PC-9 (cell line): ENCODE results near the gene HOMER2. TPM values are rescaled to one million over a fixed set of nuclear protein-coding genes. Genes with fewer than 3 reads are reported as not detected.
A peak's percentile ranks its signal among the peaks of the same experiment; 100 is the strongest.

ENCODE experiments used
- BruUV-seq: library from RNA; stranded (reverse); fragments of 400-500 nt; replicated peaks from 2 replicates; lab custom pipeline; 2021; lab: Mats Ljungman, UMichigan
- CTCF ChIA-PET: fragments of 300-600 bp; sonication (Branson Sonifier 250); formaldehyde crosslinking; loops from one replicate; lab custom pipeline; 2022; ENCODE audit warnings: antibody characterized with exemption; lab: Charles Lee
- POLR2A ChIA-PET: fragments of 300-600 bp; sonication (Branson Sonifier 250); formaldehyde crosslinking; loops from one replicate; lab custom pipeline; 2022; ENCODE audit warnings: antibody characterized with exemption; ENCODE audit not compliant: unreplicated experiment; lab: Charles Lee
- DNase-seq, 2 experiments: peaks; one replicate each; pipeline versions ENCODE4 v3.0.0 to v3.0.0-alpha.2; 2015 to 2022; ENCODE audit warnings: mixed read lengths in 1 of 2
- H2AFZ ChIP-seq: fragments of 200-600 bp; sonication (generic); 2 replicates; pipeline ENCODE4 v1.8.1; 2017; ENCODE audit warnings: antibody characterized with exemption
- H3F3A ChIP-seq: fragments of 200-600 bp; sonication (generic); 2 replicates; pipeline ENCODE4 v1.8.1; 2017; ENCODE audit warnings: antibody characterized with exemption, mild to moderate bottlenecking, low read depth; ENCODE audit not compliant: insufficient read depth
- H3K27ac ChIP-seq: fragments of 200-600 bp; sonication (generic); 2 replicates; pipeline ENCODE4 v1.6.1; 2016; ENCODE audit warnings: mixed run types
- H3K27me3 ChIP-seq: fragments of 200-600 bp; sonication (generic); 2 replicates; pipeline ENCODE4 v1.6.1; 2016; ENCODE audit warnings: low read depth, mixed run types; ENCODE audit not compliant: insufficient read depth
- H3K36me3 ChIP-seq: fragments of 200-600 bp; sonication (generic); 2 replicates; pipeline ENCODE4 v1.6.1; 2016; ENCODE audit warnings: low read depth, mixed run types
- H3K4me1 ChIP-seq: fragments of 200-600 bp; sonication (generic); replicated peaks from 2 replicates; pipeline ENCODE4 v1.6.1; 2016; ENCODE audit warnings: mixed run types; ENCODE audit not compliant: insufficient read depth
- H3K4me2 ChIP-seq: fragments of 200-600 bp; sonication (generic); 2 replicates; pipeline ENCODE4 v1.6.1; 2017; ENCODE audit warnings: mixed run types
- H3K4me3 ChIP-seq: fragments of 200-600 bp; sonication (generic); 2 replicates; pipeline ENCODE4 v1.6.1; 2016; ENCODE audit warnings: mixed run types
- H3K79me2 ChIP-seq: fragments of 200-600 bp; sonication (generic); 2 replicates; pipeline ENCODE4 v1.6.1; 2017; ENCODE audit warnings: low read depth, mixed run types
- H3K9me2 ChIP-seq: fragments of 200-600 bp; sonication (generic); 2 replicates; pipeline ENCODE4 v1.8.1; 2017; ENCODE audit warnings: mild to moderate bottlenecking; ENCODE audit not compliant: insufficient read depth
- H3K9me3 ChIP-seq: fragments of 200-600 bp; sonication (generic); 2 replicates; pipeline ENCODE4 v1.8.1; 2016; ENCODE audit warnings: low read depth; ENCODE audit not compliant: insufficient read depth
- H4K20me1 ChIP-seq: fragments of 200-600 bp; sonication (generic); 2 replicates; pipeline ENCODE4 v1.8.1; 2017; ENCODE audit not compliant: insufficient read depth
- CTCF ChIP-seq: fragments of 200-600 bp; sonication (generic); conservative IDR thresholded peaks from 2 replicates; pipeline ENCODE4 v1.6.1; 2017; ENCODE audit warnings: mixed run types, antibody characterized with exemption, mild to moderate bottlenecking, moderate library complexity
- EZH2 ChIP-seq: fragments of 200-600 bp; sonication (generic); IDR thresholded peaks from 2 replicates; pipeline ENCODE4 v1.8.0; 2017; ENCODE audit warnings: antibody characterized with exemption, low read depth
- intact Hi-C: fragments of 100-400 bp; cut with micrococcal nuclease; formaldehyde crosslinking; loops from one replicate; pipeline ENCODE4 v1.10.0; 2022; ENCODE audit not compliant: unreplicated experiment
- total RNA-seq: library from RNA; stranded (reverse); gene quantifications from 2 replicates; pipeline ENCODE4 v1.2.3, GENCODE V29; 2021

The HOMER2 gene
- total RNA-seq, 1 experiment from 2014 or later = 15.1 TPM

GRCh38 chr15:82986442-82986780 is 33.9 kb upstream of the HOMER2 start:
- no peaks in the 10 kb centered on the region for H3K9me3 ChIP-seq
- no TSS peak for BruUV-seq
- peak overlapping the region; percentile 78 for H3K4me2 ChIP-seq
- peak overlapping the region; percentile 93 for H2AFZ ChIP-seq
- TF ChIP-seq CTCF = no peak
- TF ChIP-seq EZH2 = no peak
- 0 out of 2 replicates have a peak, but pooled peaks cover 8% of the 10 kb centered on the region for H3F3A ChIP-seq
- peaks cover 18% of the 10 kb centered on the region for H3K79me2 ChIP-seq
- ChIA-PET POLR2A (interaction anchor here (0.6 kb wide), 2 partner anchors 219 to 236 kb away, joined by 3 read pairs; no protein-coding TSS in a partner anchor), CTCF (interaction anchor here (0.6 to 1.2 kb wide), 2 partner anchors 25 to 262 kb away, joined by 3 to 4 read pairs; partner anchors contain the start of gene C15orf40)
- intact Hi-C loops = loop anchor here (5.0 kb wide), 1 partner anchor 139 kb away; no protein-coding TSS in a partner anchor
- no peaks in the 10 kb centered on the region for H3K9me2 ChIP-seq
- peaks cover 13% of the 10 kb centered on the region for H3K4me1 ChIP-seq
- H4K20me1 ChIP-seq = peaks cover 4% of the 10 kb centered on the region; the same call in 1 of the 2 replicates
- no peak for DNase-seq
- no peaks in the 10 kb centered on the region for H3K27me3 ChIP-seq
- H3K4me3 ChIP-seq = peak overlapping the region; percentile 84
- no peak overlapping the region for H3K27ac ChIP-seq
- H3K36me3 ChIP-seq = no peaks in the 10 kb centered on the region; the same call in 1 of the 2 replicates

- peak; percentile 85 to 88 for DNase-seq
- intact Hi-C loops = loop anchor here (5.0 kb wide), 1 partner anchor 139 kb away; no protein-coding TSS in a partner anchor
- Histone ChIP-seq H3F3A (0 out of 2 replicates have a peak, but pooled peaks cover 8% of the 10 kb centered on the region), H3K4me3 (peak within 1 kb of the TSS; percentile 84), H3K9me2 (no peaks in the 10 kb centered on the region), H3K36me3 (no peaks in the 10 kb centered on the region; the same call in 1 of the 2 replicates), H3K27ac (0 out of 2 replicates have a peak within 1 kb of the TSS, but pooled peaks have one; percentile 22), H2AFZ (peak within 1 kb of the TSS; percentile 93), H3K4me2 (peak within 1 kb of the TSS; percentile 78), H4K20me1 (peaks cover 4% of the 10 kb centered on the region; the same call in 1 of the 2 replicates), H3K4me1 (peaks cover 13% of the 10 kb centered on the region), H3K79me2 (peaks cover 18% of the 10 kb centered on the region), H3K9me3 (no peaks in the 10 kb centered on the region), H3K27me3 (no peaks in the 10 kb centered on the region)
- TF ChIP-seq EZH2 (no peak), CTCF (no peak)
- no TSS peak for BruUV-seq
- CTCF ChIA-PET = interaction anchor here (0.6 to 1.2 kb wide), 2 partner anchors 25 to 262 kb away, joined by 3 to 4 read pairs; partner anchors contain the start of gene C15orf40
- POLR2A ChIA-PET = interaction anchor here (0.6 to 0.7 kb wide), 3 partner anchors 219 to 748 kb away, joined by 3 to 4 read pairs (median 3); no protein-coding TSS in a partner anchor
Observed at GRCh38 chr15:82985688-82986441, 33.3 kb upstream of the HOMER2 start, which contains the start of gene RAMAC. TSS of gene RAMAC (plus strand) at chr15:82986210. CDS start at chr15:82989019, 2,809 bp downstream.

- Histone ChIP-seq H3K36me3 (no peaks in the 10 kb centered on the region), H3K4me1 (peaks cover 6% of the 10 kb centered on the region; the same call in 1 of the 2 replicates), H3K4me2 (no peak overlapping the region), H3K27ac (no peak overlapping the region), H3F3A (no peaks in the 10 kb centered on the region), H3K4me3 (no peak overlapping the region), H3K27me3 (no peaks in the 10 kb centered on the region), H3K9me3 (no peaks in the 10 kb centered on the region), H2AFZ (no peak overlapping the region), H3K9me2 (no peaks in the 10 kb centered on the region), H3K79me2 (no peaks in the 10 kb centered on the region), H4K20me1 (no peaks in the 10 kb centered on the region)
- intact Hi-C loops = no loop called here
- ChIA-PET CTCF (no interaction called here), POLR2A (no interaction called here)
- BruUV-seq = no TSS peak
- no peak for DNase-seq
- TF ChIP-seq EZH2 (no peak), CTCF (no peak)
Observed at GRCh38 chr15:82980981-82981380, 28.5 kb upstream of the HOMER2 start.
